ENCODE results near the gene MRPS35.

MRPS35 gene

DNA sequence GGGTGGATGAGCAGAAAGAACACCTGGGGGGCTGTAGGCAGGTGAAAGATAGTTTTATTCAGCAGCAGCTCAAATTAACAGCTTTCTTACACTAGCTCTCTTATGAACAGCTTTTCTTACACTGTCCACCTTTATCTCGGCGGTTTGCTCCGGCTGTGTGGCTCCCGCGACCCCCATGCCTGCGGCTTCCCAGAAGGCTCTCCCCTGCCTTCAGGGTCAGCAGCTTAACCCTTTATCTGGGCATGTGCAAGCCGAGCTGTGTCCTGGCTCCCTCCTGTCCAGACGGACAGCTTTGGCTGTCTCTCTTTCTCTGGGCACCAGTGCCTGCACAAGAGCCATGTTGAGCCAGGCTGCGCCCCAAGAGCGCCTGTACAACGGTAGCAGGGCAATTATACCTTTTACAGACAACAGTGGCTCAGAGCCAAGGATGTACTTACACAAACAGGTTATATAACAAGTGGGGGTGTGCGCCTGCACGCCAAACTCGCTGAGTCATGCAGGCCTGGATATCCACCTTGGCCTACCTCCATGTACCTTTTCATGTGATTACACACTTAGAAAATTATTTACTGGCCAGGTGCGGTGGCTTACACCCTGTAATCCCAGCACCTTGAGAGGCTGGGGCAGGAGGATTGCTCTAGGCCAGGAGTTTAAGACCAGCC is 40.9 kb downstream of the MRPS35 start:
- no peaks in the 10 kb centered on the region for H3K9me3 ChIP-seq (ENCODE audit: control insufficient read depth, insufficient read depth, low read depth, low read length)
- H3K4me1 ChIP-seq (ENCODE audit: control insufficient read depth, insufficient read depth, low read length), result no peaks in the 10 kb centered on the region
- peaks cover 12 to 21% of the 10 kb centered on the region in 2 experiments for H3K36me3 ChIP-seq (ENCODE audit: control insufficient read depth in 2 of 2, insufficient read depth in 1 of 2, low read length in 2 of 2)
- TF ChIP-seq GFI1B (tag by site-specific recombination; IDR thresholded peaks at IDR 0.05) (no peak), ZNF510 (tag by site-specific recombination; IDR thresholded peaks at IDR 0.05; ENCODE audit: insufficient replicate concordance) (no peak), ZNF48 (tag by site-specific recombination; IDR thresholded peaks at IDR 0.05) (no peak), ZBTB26 (tag by site-specific recombination; optimal IDR thresholded peaks at IDR 0.05) (no peak), ZNF624 (tag by site-specific recombination; IDR thresholded peaks at IDR 0.05) (no peak), AEBP2 (tag by site-specific recombination; IDR thresholded peaks at IDR 0.05; ENCODE audit: borderline replicate concordance) (no peak)
- ChIA-PET CTCF (no interaction called here), POLR2A (no interaction called here)
- no peak overlapping the region for H3K4me3 ChIP-seq (ENCODE audit: low read depth, low read length)
- H3K27ac ChIP-seq (ENCODE audit: extremely low read depth, low read depth, low read length), result no peak overlapping the region

DNA sequence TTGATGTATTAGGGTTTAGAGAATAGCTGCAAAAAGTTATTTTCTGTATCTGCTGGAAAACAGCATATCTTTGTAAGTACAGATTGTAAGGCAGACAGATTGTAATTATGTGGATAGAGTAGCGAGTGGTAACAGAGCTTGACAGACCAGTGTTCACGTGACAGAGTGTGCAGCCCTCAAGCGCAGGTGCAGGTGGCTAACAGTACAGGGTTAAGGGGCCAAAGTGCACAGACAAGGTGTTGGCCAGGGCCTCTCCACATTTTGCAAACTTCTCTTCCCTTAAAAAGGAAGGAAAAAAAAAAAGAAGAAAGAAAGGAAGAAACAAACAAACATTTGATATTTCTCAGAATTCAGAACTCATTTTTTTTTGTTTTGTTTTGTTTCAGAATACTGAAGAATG is 44.2 kb downstream of the MRPS35 start:
- Histone ChIP-seq H3K4me1 (ENCODE audit: control insufficient read depth, insufficient read depth, low read length) (no peaks in the 10 kb centered on the region), H3K36me3 (ENCODE audit: control insufficient read depth in 2 of 2, insufficient read depth in 1 of 2, low read length in 2 of 2) (peaks cover 16 to 25% of the 10 kb centered on the region in 2 experiments), H3K4me3 (ENCODE audit: low read depth, low read length) (no peak overlapping the region), H3K9me3 (ENCODE audit: control insufficient read depth, insufficient read depth, low read depth, low read length) (no peaks in the 10 kb centered on the region), H3K27ac (ENCODE audit: extremely low read depth, low read depth, low read length) (no peak overlapping the region)
- ChIA-PET CTCF (interaction anchor here (0.7 kb wide), 2 partner anchors 21 to 64 kb away, joined by 3 read pairs; no protein-coding TSS in a partner anchor), POLR2A (no interaction called here)
- TF ChIP-seq REST (tag by site-specific recombination; IDR thresholded peaks at IDR 0.05) (no peak), SCRT1 (tag by site-specific recombination; IDR thresholded peaks at IDR 0.05; ENCODE audit: borderline replicate concordance) (no peak), ZNF19 (tag by site-specific recombination; IDR thresholded peaks at IDR 0.05; ENCODE audit: low read depth) (no peak), ZNF561 (tag by site-specific recombination; IDR thresholded peaks at IDR 0.05; ENCODE audit: borderline replicate concordance) (no peak), ZNF548 (tag by site-specific recombination; IDR thresholded peaks at IDR 0.05) (no peak), ZNF692 (tag by site-specific recombination; IDR thresholded peaks at IDR 0.05) (no peak), ZNF600 (tag by site-specific recombination; IDR thresholded peaks at IDR 0.05) (no peak), ZIC2 (tag by site-specific recombination; IDR thresholded peaks at IDR 0.05) (no peak), OSR2 (tag by site-specific recombination; IDR thresholded peaks at IDR 0.05) (no peak), ZNF654 (tag by site-specific recombination; IDR thresholded peaks at IDR 0.05; ENCODE audit: low read depth) (no peak)

All from HEK293 (cell line).